Adrenal gland (tissue), 12 donors: ENCODE results near the gene SBF2. TPM values are rescaled to one million over a fixed set of nuclear protein-coding genes. Genes with fewer than 3 reads are reported as not detected.

ENCODE experiments used
- DNase-seq, 7 donors: peaks; one replicate each; pipeline ENCODE4 v3.0.0-alpha.2; 2019 to 2020
- H3K27ac ChIP-seq, 5 donors: fragments of 200-600 bp; sonication (generic) in 4 of 5; 1 replicate in 3 of 5; 2 replicates in 2 of 5; pipeline versions ENCODE4 v1.5.1 to v1.8.0; 2016 to 2020; ENCODE audit warnings: mild to moderate bottlenecking in 1 of 5
- H3K27me3 ChIP-seq: fragments of 200-600 bp; 2 replicates; pipeline ENCODE4 v1.8.0; 2021
- H3K36me3 ChIP-seq, 2 donors: fragments of 200-600 bp; replicated peaks in 1 of 2; 1 replicate in 1 of 2; 2 replicates in 1 of 2; pipeline versions ENCODE4 v1.5.1 to v1.8.0; 2018 to 2022
- H3K4me1 ChIP-seq, 2 donors: fragments of 200-600 bp; replicated peaks in 1 of 2; 1 replicate in 1 of 2; 2 replicates in 1 of 2; pipeline versions ENCODE4 v1.5.1 to v1.8.0; 2018 to 2021
- H3K4me3 ChIP-seq, 4 donors: fragments of 200-600 bp; sonication (generic) in 3 of 4; one replicate each; pipeline ENCODE4 v1.5.1; 2016 to 2018
- H3K9me3 ChIP-seq, 3 donors: fragments of 200-600 bp; sonication (generic) in 1 of 3; replicated peaks in 1 of 3; 1 replicate in 2 of 3; 2 replicates in 1 of 3; pipeline versions ENCODE4 v1.5.1 to v1.8.0; 2016 to 2021
- POLR2A ChIP-seq, 2 donors: fragments of 450-650 bp; IDR thresholded peaks; one replicate each; pipeline ENCODE4 v1.6.1; 2017; ENCODE audit warnings: antibody characterized with exemption in 2 of 2, mild to moderate bottlenecking in 2 of 2, moderate library complexity in 1 of 2
- WGBS, 4 donors: extraction: QIAGEN DNeasy Blood & Tissue Kit in 2 of 4; methylation state at CpG; one replicate each; pipeline versions ENCODE4 v1.1.5 to v1.1.7; 2013 to 2017; 5-methylcytosine and 5-hydroxymethylcytosine counted together
- intact Hi-C, 2 donors: fragments of 100-400 bp; cut with DNase I; formaldehyde crosslinking; loops; one replicate each; pipeline versions ENCODE4 v1.14.1 to v1.15.0; 2022 to 2023
- polyA plus RNA-seq, 3 donors: library from polyadenylated mRNA; stranded (reverse); fragments of 200-250 nt in 2 of 3; fragments of 350-450 nt in 1 of 3; fragmentation: Illumina TruSeq in 1 of 3; extraction: RNeasy Lipid Tissue Mini Kit (QIAGEN cat#74804) in 1 of 3; gene quantifications; one replicate each; pipeline ENCODE4 v1.2.3, GENCODE V29; 2013 to 2014
- total RNA-seq, 9 donors: library from RNA; depleted of rRNA in 4 of 9; stranded (reverse); fragments of >200 nt in 4 of 9; fragments of 120-200 nt in 1 of 9; fragmentation: NEBNext Ultra II Directional in 1 of 9; extraction: Animal tissue kit (Norgen Biotek cat#: 25700) in 1 of 9; gene quantifications; one replicate each; pipeline versions ENCODE4 v1.1.0 to v1.2.4, GENCODE V29; 2013 to 2023
- TF ChIP-seq, protein P1 (sequence below), 6 experiments: fragments of 450-650 bp in 4 of 6; fragments of 200-600 bp in 2 of 6; sonication (generic) in 1 of 6; IDR thresholded peaks; 1 replicate in 5 of 6; 2 replicates in 1 of 6; pipeline versions ENCODE4 v1.5.1 to v1.8.0; 2016 to 2021; ENCODE audit warnings: antibody characterized with exemption in 6 of 6, mild to moderate bottlenecking in 2 of 6, moderate library complexity in 1 of 6
- donor health status: healthy with polysubstance abuse.
- donor health status: Bipolar disorder and iron deficiency.
- donor health status: DM: yes; HTN: yes; CAD: no.
- donor health status: DM: no; HTN: no; CAD: no.
- donor health status: DM: no; HTN: no; CAD: no.
- donor health status: DM: yes; HTN: yes; CAD: no.

The SBF2 gene
- total and polyA plus RNA-seq, 12 donors: 12.5 to 66.7 (median 38.0) TPM

GRCh38 chr11:10097615-10098014 is 196.4 kb downstream of the SBF2 start:
- WGBS, 4 donors: 90 to 92% (median 91%) methylated on average over 4 of the region's 4 CpGs
- no peaks in the 10 kb centered on the region for H3K36me3 ChIP-seq
- no peaks in the 10 kb centered on the region for H3K27me3 ChIP-seq
- no peaks in the 10 kb centered on the region for H3K4me1 ChIP-seq
- H3K4me3 ChIP-seq: no peak overlapping the region
- no peak overlapping the region for H3K27ac ChIP-seq
- TF ChIP-seq POLR2A (IDR thresholded peaks at IDR 0.05): no peak
- TF ChIP-seq, protein P1, sequence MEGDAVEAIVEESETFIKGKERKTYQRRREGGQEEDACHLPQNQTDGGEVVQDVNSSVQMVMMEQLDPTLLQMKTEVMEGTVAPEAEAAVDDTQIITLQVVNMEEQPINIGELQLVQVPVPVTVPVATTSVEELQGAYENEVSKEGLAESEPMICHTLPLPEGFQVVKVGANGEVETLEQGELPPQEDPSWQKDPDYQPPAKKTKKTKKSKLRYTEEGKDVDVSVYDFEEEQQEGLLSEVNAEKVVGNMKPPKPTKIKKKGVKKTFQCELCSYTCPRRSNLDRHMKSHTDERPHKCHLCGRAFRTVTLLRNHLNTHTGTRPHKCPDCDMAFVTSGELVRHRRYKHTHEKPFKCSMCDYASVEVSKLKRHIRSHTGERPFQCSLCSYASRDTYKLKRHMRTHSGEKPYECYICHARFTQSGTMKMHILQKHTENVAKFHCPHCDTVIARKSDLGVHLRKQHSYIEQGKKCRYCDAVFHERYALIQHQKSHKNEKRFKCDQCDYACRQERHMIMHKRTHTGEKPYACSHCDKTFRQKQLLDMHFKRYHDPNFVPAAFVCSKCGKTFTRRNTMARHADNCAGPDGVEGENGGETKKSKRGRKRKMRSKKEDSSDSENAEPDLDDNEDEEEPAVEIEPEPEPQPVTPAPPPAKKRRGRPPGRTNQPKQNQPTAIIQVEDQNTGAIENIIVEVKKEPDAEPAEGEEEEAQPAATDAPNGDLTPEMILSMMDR (IDR thresholded peaks at IDR 0.05): no peak
- H3K9me3 ChIP-seq: peaks cover 0 to 7% (median 0%) of the 10 kb centered on the region in 3 donors
- intact Hi-C loops: no loop called here
- no peak for DNase-seq

DNA sequence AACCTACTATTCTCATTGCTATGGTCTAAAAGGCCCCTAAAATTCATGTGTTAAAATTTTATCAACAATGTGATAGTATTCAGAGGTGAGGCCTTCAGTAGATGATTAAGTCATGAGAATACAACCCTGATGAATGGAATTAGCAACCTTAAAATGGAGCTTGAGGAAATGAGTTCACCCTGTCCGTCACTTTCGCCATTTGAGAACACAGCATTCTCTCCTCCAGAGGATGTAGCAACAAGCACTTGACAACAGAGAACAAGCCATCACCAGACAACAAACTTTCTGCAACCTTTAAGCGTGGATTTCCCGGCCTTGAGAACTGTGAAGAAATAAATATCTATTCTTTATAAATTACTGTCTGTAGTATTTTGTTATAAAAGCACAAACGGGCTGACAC is 197.0 kb downstream of the SBF2 start:
- 89 to 93% (median 91%) methylated on average over 5 of the region's 5 CpGs for WGBS, 4 donors
- TF ChIP-seq, protein P1 (IDR thresholded peaks at IDR 0.05): no peak
- TF ChIP-seq POLR2A (IDR thresholded peaks at IDR 0.05): no peak
- Histone ChIP-seq H3K27ac (no peak overlapping the region), H3K36me3 (no peaks in the 10 kb centered on the region), H3K27me3 (no peaks in the 10 kb centered on the region), H3K4me3 (no peak overlapping the region), H3K9me3 (peaks cover 0 to 7% (median 0%) of the 10 kb centered on the region in 3 donors), H3K4me1 (peaks cover 0 to 4% of the 10 kb centered on the region in 2 donors)
- intact Hi-C loops: no loop called here
- no peak for DNase-seq

GRCh38 chr11:10095412-10096208 is 198.4 kb downstream of the SBF2 start:
- Histone ChIP-seq H3K4me3 (no peak overlapping the region), H3K9me3 (peaks cover 0 to 7% (median 0%) of the 10 kb centered on the region in 3 donors), H3K27ac (no peak overlapping the region), H3K36me3 (no peaks in the 10 kb centered on the region), H3K4me1 (peaks cover 0 to 10% of the 10 kb centered on the region in 2 donors), H3K27me3 (no peaks in the 10 kb centered on the region)
- DNase-seq: no peak
- 89 to 95% (median 92%) methylated on average over 4 of the region's 4 CpGs for WGBS, 4 donors
- TF ChIP-seq, protein P1 (IDR thresholded peaks at IDR 0.05): no peak
- no peak for TF ChIP-seq POLR2A (IDR thresholded peaks at IDR 0.05)
- intact Hi-C loops: no loop called here

DNA sequence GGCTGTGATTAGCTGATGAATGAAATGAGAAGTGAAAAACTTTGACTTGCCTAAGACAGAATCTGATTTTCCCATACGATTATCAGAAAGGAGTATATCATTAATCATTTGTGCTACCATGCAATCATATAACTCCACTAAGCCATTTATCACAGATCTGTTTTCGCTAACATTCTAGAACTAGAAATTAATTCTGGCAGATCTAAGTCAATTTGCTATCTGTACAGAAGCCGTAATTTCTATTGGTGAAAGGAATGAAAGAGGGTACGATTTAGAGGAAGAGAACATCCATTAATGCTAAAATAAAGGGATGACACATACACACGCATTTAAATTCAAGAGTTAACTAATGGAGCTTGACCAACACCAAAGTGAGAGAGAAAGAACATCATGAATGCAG is 201.6 kb downstream of the SBF2 start:
- H3K4me3 ChIP-seq: no peak overlapping the region
- H3K27ac ChIP-seq: no peak overlapping the region
- peaks cover under 1 to 16% of the 10 kb centered on the region in 2 donors for H3K4me1 ChIP-seq
- no peak for DNase-seq
- H3K9me3 ChIP-seq: no peaks in the 10 kb centered on the region
- no peaks in the 10 kb centered on the region for H3K36me3 ChIP-seq
- TF ChIP-seq, protein P1 (IDR thresholded peaks at IDR 0.05): no peak
- no peak for TF ChIP-seq POLR2A (IDR thresholded peaks at IDR 0.05)
- intact Hi-C loops: no loop called here
- no peaks in the 10 kb centered on the region for H3K27me3 ChIP-seq
- 83 to 89% (median 89%) methylated on average over 5 of the region's 5 CpGs for WGBS, 4 donors
